Neutrophil (primary cell): ENCODE data around the gene UHRF1.
A peak's percentile ranks its signal among the peaks of the same experiment; 100 is the strongest.

ENCODE experiments used
- H3K27ac ChIP-seq: fragments of 200-600 bp; sonication (generic); 2 replicates; pipeline ENCODE4 v1.5.1; 2016; ENCODE audit warnings: mild to moderate bottlenecking, moderate library complexity
- H3K27me3 ChIP-seq: fragments of 200-600 bp; sonication (generic); 2 replicates; pipeline ENCODE4 v1.6.0; 2016; ENCODE audit warnings: mild to moderate bottlenecking
- H3K36me3 ChIP-seq: fragments of 200-600 bp; sonication (generic); 2 replicates; pipeline ENCODE4 v1.5.1; 2017
- H3K4me1 ChIP-seq, 2 experiments: fragments of 200-600 bp in 1 of 2; sonication (generic) in 1 of 2; 1 replicate in 1 of 2; 2 replicates in 1 of 2; pipeline versions ENCODE4 v1.5.1 to v1.6.1; 2013 to 2016; ENCODE audit warnings: low read depth in 1 of 2, low read length in 1 of 2, mild to moderate bottlenecking in 1 of 2, moderate library complexity in 1 of 2; ENCODE audit not compliant: control insufficient read depth in 1 of 2, insufficient read depth in 1 of 2
- H3K4me3 ChIP-seq, 2 experiments: fragments of 200-600 bp in 1 of 2; sonication (generic) in 1 of 2; 1 replicate in 1 of 2; 2 replicates in 1 of 2; pipeline ENCODE4 v1.5.1; 2013 to 2016; ENCODE audit warnings: low read depth in 1 of 2, low read length in 1 of 2, mild to moderate bottlenecking in 1 of 2, moderate library complexity in 1 of 2
- H3K9me3 ChIP-seq: fragments of 200-600 bp; sonication (generic); 2 replicates; pipeline ENCODE4 v1.5.1; 2016
- TF ChIP-seq, protein P1 (sequence below): fragments of 200-600 bp; sonication (generic); IDR thresholded peaks from 2 replicates; pipeline ENCODE4 v1.5.1; 2016; ENCODE audit warnings: antibody characterized with exemption

The UHRF1 gene

DNA sequence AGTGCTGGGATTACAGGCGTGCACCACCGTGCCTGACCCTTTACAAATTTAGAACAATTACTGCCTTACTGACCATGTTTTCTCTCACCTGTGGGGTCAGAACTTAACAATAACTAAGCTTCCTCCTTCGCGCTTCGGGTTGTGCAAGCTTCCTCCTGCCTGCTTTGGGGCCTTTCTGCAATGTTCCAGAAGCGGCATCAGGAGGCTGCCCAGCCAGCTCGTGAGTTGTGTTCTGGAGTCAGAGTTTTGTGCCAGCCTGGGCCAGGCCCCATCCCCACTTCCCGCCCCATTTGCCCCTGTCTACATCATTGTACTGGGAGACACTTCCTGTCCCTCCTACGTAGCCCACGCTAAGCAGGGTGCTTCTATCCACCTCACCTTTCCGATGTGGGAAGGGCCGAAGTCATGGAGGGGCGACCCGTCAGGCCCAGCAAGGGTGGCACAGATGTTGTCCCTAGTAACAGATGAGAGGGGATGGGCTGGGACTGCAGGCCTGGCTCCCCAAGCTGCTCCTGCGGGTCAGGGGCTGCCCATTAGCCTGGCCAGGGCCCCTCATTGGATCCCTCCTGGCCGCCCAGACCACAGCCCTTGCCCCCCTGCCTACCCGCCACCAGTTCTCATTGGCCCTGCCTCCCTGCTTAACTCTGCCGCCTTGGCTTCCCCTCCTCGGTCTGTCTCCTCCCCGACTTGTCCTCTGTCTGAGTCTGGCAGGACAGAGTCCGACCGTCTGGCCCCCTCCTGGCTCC, 13.4 kb downstream of the UHRF1 start:
- no peaks in the 10 kb centered on the region for H3K9me3 ChIP-seq
- peak overlapping the region; percentile 84 for H3K27ac ChIP-seq
- H3K36me3 ChIP-seq: no peaks in the 10 kb centered on the region
- peaks cover 45% of the 10 kb centered on the region in 2 experiments for H3K4me1 ChIP-seq
- no peaks in the 10 kb centered on the region for H3K27me3 ChIP-seq
- H3K4me3 ChIP-seq: peak overlapping the region; percentile 38 to 48
- TF ChIP-seq, protein P1, sequence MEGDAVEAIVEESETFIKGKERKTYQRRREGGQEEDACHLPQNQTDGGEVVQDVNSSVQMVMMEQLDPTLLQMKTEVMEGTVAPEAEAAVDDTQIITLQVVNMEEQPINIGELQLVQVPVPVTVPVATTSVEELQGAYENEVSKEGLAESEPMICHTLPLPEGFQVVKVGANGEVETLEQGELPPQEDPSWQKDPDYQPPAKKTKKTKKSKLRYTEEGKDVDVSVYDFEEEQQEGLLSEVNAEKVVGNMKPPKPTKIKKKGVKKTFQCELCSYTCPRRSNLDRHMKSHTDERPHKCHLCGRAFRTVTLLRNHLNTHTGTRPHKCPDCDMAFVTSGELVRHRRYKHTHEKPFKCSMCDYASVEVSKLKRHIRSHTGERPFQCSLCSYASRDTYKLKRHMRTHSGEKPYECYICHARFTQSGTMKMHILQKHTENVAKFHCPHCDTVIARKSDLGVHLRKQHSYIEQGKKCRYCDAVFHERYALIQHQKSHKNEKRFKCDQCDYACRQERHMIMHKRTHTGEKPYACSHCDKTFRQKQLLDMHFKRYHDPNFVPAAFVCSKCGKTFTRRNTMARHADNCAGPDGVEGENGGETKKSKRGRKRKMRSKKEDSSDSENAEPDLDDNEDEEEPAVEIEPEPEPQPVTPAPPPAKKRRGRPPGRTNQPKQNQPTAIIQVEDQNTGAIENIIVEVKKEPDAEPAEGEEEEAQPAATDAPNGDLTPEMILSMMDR: no peak

- TF ChIP-seq, protein P1: no peak
- no peaks in the 10 kb centered on the region for H3K27me3 ChIP-seq
- H3K36me3 ChIP-seq: no peaks in the 10 kb centered on the region
- no peaks in the 10 kb centered on the region for H3K9me3 ChIP-seq
- H3K4me3 ChIP-seq: peak overlapping the region; percentile 38 to 48
- H3K27ac ChIP-seq: peak overlapping the region; percentile 84
- peaks cover 45% of the 10 kb centered on the region in 2 experiments for H3K4me1 ChIP-seq
Measured at GRCh38 chr19:4923276-4923747, 14.0 kb downstream of the UHRF1 start.

DNA sequence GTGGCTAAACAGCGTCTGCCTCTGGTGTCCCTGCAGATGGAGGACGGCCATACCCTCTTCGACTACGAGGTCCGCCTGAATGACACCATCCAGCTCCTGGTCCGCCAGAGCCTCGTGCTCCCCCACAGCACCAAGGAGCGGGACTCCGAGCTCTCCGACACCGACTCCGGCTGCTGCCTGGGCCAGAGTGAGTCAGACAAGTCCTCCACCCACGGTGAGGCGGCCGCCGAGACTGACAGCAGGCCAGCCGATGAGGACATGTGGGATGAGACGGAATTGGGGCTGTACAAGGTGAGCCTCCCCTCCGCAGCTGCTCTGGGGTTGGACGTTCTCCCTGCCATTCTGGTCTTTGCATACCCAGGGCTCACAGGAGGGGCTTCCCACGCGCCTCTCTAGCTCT, 19.9 kb downstream of the UHRF1 start:
- Histone ChIP-seq H3K4me3 (no peak overlapping the region), H3K27ac (no peak overlapping the region)

DNA sequence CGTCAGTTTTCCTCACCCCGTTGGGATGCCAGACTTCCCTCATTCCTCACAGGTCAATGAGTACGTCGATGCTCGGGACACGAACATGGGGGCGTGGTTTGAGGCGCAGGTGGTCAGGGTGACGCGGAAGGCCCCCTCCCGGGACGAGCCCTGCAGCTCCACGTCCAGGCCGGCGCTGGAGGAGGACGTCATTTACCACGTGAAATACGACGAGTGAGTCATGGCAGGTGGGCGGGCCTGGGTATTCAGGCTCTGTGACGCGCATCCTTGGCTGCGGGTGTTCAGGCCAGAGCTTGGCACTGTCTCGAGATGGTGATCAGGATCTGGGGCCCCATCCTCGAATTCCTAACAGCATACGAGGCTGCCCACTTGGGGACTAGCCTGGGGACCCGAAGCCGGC, 21.4 kb downstream of the UHRF1 start:
- TF ChIP-seq, protein P1: no peak
- H3K27ac ChIP-seq: no peak overlapping the region
- no peaks in the 10 kb centered on the region for H3K36me3 ChIP-seq
- no peak overlapping the region for H3K4me3 ChIP-seq
- no peaks in the 10 kb centered on the region for H3K9me3 ChIP-seq
- H3K4me1 ChIP-seq: peaks cover 20 to 22% of the 10 kb centered on the region in 2 experiments
- no peaks in the 10 kb centered on the region for H3K27me3 ChIP-seq

More for the DNA sequence above, 19.9 kb downstream of the UHRF1 start:
- TF ChIP-seq, protein P1: no peak
- Histone ChIP-seq H3K9me3 (no peaks in the 10 kb centered on the region), H3K4me1 (peaks cover 30 to 31% of the 10 kb centered on the region in 2 experiments), H3K27me3 (no peaks in the 10 kb centered on the region), H3K36me3 (no peaks in the 10 kb centered on the region)

GRCh38 chr19:4932711-4933110, 23.4 kb downstream of the UHRF1 start:
- Histone ChIP-seq H3K4me3 (no peak overlapping the region), H3K9me3 (no peaks in the 10 kb centered on the region), H3K36me3 (no peaks in the 10 kb centered on the region), H3K27me3 (no peaks in the 10 kb centered on the region), H3K4me1 (peaks cover 19 to 22% of the 10 kb centered on the region in 2 experiments), H3K27ac (peak overlapping the region; percentile 81)
- TF ChIP-seq, protein P1: no peak
